Body of pancreas (tissue), 4 donors: ENCODE results near the gene LTBP1.

Experiments used
- POLR2A ChIP-seq, 3 donors: fragments of 450-650 bp; IDR thresholded peaks; one replicate each; pipeline ENCODE4 v1.6.1; 2016; ENCODE audit warnings: antibody characterized with exemption in 3 of 3, mild to moderate bottlenecking in 2 of 3
- TF ChIP-seq, protein P1 (sequence below), 7 experiments: fragments of 450-650 bp in 4 of 7; fragments of 200-600 bp in 3 of 7; sonication (generic) in 3 of 7; IDR thresholded peaks; one replicate each; pipeline ENCODE4 v1.5.1; 2016 to 2019; ENCODE audit warnings: antibody characterized with exemption in 7 of 7

DNA sequence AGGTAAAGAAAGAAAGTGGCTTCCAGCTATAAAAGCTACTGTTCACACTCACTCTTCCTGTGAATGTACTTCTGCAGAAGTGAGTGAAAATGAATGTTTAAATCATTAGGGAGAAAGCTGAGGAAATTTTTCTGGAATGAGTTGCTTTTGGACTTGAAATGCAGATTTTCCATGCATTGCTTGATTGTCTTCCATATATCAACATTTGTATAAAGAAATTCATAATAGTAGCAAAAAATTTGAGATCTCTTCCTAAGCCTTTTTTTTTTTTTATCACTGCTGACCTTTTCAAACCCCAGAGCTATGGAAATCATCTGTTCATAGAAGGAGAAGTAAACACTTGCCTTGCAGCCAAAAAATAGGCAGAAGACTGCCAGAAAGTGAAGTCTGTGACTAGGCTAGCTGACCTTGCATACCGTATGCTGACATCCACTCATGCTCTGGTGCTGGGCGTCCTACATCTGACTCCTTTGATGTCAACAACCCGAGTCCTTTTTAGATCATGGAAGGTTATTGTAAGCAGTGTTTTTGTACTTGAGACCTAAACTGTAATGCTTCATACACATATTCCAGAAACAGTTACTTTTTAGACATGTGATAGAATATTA, 375.2 kb downstream of the LTBP1 start:
- TF ChIP-seq, protein P1, sequence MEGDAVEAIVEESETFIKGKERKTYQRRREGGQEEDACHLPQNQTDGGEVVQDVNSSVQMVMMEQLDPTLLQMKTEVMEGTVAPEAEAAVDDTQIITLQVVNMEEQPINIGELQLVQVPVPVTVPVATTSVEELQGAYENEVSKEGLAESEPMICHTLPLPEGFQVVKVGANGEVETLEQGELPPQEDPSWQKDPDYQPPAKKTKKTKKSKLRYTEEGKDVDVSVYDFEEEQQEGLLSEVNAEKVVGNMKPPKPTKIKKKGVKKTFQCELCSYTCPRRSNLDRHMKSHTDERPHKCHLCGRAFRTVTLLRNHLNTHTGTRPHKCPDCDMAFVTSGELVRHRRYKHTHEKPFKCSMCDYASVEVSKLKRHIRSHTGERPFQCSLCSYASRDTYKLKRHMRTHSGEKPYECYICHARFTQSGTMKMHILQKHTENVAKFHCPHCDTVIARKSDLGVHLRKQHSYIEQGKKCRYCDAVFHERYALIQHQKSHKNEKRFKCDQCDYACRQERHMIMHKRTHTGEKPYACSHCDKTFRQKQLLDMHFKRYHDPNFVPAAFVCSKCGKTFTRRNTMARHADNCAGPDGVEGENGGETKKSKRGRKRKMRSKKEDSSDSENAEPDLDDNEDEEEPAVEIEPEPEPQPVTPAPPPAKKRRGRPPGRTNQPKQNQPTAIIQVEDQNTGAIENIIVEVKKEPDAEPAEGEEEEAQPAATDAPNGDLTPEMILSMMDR (IDR thresholded peaks at IDR 0.05), result no peak
- TF ChIP-seq POLR2A (IDR thresholded peaks at IDR 0.05), result no peak
